Measurements from ENCODE around the gene TRIB2.

TRIB2 gene

DNA sequence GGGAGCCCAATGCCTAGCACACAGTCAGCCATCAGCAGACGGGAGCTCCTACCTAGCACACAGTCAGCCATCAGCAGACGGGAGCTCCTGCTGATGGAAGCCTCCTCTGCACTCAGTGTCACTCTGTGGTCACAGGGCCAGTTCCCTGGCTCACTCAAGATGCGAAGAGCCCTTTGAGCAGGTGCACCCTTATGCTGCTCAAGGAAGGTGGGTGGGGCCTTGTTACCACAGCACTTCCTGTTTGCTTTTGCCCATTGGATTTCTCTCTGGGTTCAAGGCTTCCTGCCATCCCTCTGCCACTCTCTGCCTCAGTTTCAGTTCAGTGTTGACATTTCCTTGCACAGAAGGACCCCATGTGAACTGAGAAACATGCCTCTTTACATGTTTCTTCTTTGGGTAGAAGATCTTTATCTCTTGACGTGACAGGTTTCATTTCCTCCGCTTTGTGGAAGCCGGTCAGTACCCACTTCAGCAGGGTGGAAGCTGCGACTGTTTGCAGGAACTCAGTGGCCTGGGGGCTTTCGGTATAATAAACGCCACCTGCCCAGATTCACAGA, 11.6 kb downstream of the TRIB2 start:
- POLR2A ChIA-PET = no interaction called here

DNA sequence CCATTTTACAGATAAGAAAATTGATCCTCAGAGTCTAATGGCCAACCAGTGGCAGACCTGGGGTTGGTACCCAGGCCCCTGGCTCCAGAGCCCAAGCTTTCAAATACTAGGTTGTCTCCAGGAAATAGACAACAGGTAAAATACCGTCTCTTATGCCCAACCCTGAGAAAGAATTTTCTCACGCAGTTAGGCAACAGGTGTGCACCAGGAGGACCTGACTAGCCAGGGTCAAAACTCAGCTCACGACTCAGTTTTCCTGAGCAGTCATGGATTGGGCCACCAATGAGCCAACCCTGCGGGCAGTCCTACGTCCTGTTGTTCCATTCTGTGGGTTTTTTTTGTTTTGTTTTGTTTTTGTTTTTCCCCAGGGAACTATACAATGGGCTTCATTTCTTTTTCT, 13.5 kb downstream of the TRIB2 start:
- TF ChIP-seq ZNF384 (IDR thresholded peaks at IDR 0.05) (no peak), HDGF (IDR thresholded peaks at IDR 0.05; ENCODE audit: borderline replicate concordance) (no peak), TARDBP (IDR thresholded peaks at IDR 0.05) (no peak), LEF1 (IDR thresholded peaks at IDR 0.05; ENCODE audit: borderline replicate concordance) (no peak), SP1 (IDR thresholded peaks at IDR 0.05) (no peak), FOXK2 (IDR thresholded peaks at IDR 0.05) (no peak), FOXM1 (IDR thresholded peaks at IDR 0.05; ENCODE audit: borderline replicate concordance) (no peak), L3MBTL2 (conservative IDR thresholded peaks at IDR 0.05) (no peak), ELF4 (IDR thresholded peaks at IDR 0.05) (no peak), FOXA1 (IDR thresholded peaks at IDR 0.05) (no peak)
- TF ChIP-seq, protein P1, sequence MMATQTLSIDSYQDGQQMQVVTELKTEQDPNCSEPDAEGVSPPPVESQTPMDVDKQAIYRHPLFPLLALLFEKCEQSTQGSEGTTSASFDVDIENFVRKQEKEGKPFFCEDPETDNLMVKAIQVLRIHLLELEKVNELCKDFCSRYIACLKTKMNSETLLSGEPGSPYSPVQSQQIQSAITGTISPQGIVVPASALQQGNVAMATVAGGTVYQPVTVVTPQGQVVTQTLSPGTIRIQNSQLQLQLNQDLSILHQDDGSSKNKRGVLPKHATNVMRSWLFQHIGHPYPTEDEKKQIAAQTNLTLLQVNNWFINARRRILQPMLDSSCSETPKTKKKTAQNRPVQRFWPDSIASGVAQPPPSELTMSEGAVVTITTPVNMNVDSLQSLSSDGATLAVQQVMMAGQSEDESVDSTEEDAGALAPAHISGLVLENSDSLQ (IDR thresholded peaks at IDR 0.05) = no peak
- POLR2A ChIA-PET = no interaction called here
- CTCF ChIA-PET = interaction anchor here (1.7 kb wide), 1 partner anchor 14 kb away, joined by 5 read pairs; the partner anchor contains the start of gene TRIB2
- DNase-seq (ENCODE audit: extremely low spot score) = no peak

More for the DNA sequence above, 11.6 kb downstream of the TRIB2 start:
- CTCF ChIA-PET = no interaction called here
- DNase-seq (ENCODE audit: extremely low spot score) = no peak
- TF ChIP-seq HDGF (IDR thresholded peaks at IDR 0.05; ENCODE audit: borderline replicate concordance) (no peak), FOXM1 (IDR thresholded peaks at IDR 0.05; ENCODE audit: borderline replicate concordance) (no peak), TARDBP (IDR thresholded peaks at IDR 0.05) (no peak), FOXA1 (IDR thresholded peaks at IDR 0.05) (no peak), ARNT (IDR thresholded peaks at IDR 0.05) (no peak), ZNF384 (IDR thresholded peaks at IDR 0.05) (no peak), SP1 (IDR thresholded peaks at IDR 0.05) (no peak), L3MBTL2 (conservative IDR thresholded peaks at IDR 0.05) (no peak), SUZ12 (IDR thresholded peaks at IDR 0.05) (no peak), CTBP1 (IDR thresholded peaks at IDR 0.05; ENCODE audit: borderline replicate concordance) (no peak), ELF4 (IDR thresholded peaks at IDR 0.05) (no peak), LEF1 (IDR thresholded peaks at IDR 0.05; ENCODE audit: borderline replicate concordance) (no peak), FOXK2 (IDR thresholded peaks at IDR 0.05) (no peak), BHLHE40 (IDR thresholded peaks at IDR 0.05; ENCODE audit: borderline replicate concordance) (no peak), NFRKB (IDR thresholded peaks at IDR 0.05) (no peak)
- TF ChIP-seq, protein P1 (IDR thresholded peaks at IDR 0.05) = no peak

DNA sequence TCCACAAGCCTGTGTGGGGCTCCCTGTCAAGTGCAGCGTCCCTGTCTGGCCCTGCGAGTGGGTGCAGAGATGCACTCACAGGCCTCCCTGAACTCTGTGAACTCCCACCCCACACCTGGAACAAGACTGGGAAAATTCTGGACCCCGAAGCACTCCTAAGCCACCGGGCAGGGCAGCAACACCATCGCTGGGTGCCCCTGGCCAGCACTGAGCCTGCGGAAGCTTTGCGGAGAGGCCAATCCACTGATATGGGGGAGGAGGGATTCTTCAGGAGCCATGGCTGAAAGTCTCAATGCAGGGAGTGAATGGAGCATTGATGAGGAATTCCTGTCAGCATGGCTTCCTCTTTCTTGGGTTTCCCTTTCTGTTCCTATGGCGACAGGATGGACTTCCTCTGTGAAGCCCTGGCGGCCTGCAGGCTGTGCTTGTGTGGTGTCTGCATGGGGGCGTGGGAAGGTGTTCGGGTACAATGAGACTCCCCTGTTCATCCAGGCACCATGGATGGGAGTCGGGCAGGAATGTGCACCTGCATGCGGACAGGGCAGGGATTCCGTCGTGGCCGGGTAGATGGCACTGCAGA, 15.1 kb downstream of the TRIB2 start:
- ChIA-PET CTCF (no interaction called here), POLR2A (no interaction called here)
- no peak for DNase-seq (ENCODE audit: extremely low spot score)
- TF ChIP-seq HDGF (IDR thresholded peaks at IDR 0.05; ENCODE audit: borderline replicate concordance) = no peak
- TF ChIP-seq LEF1 (IDR thresholded peaks at IDR 0.05; ENCODE audit: borderline replicate concordance) = no peak
- no peak for TF ChIP-seq FOXA1 (IDR thresholded peaks at IDR 0.05)
- TF ChIP-seq, protein P1 (IDR thresholded peaks at IDR 0.05) = no peak
- TF ChIP-seq TARDBP (IDR thresholded peaks at IDR 0.05) = no peak
- TF ChIP-seq L3MBTL2 (conservative IDR thresholded peaks at IDR 0.05) = no peak
- no peak for TF ChIP-seq ELF4 (IDR thresholded peaks at IDR 0.05)
- no peak for TF ChIP-seq BHLHE40 (IDR thresholded peaks at IDR 0.05; ENCODE audit: borderline replicate concordance)
- TF ChIP-seq NFRKB (IDR thresholded peaks at IDR 0.05) = no peak
- no peak for TF ChIP-seq SUZ12 (IDR thresholded peaks at IDR 0.05)
- no peak for TF ChIP-seq ARNT (IDR thresholded peaks at IDR 0.05)
- TF ChIP-seq CTBP1 (IDR thresholded peaks at IDR 0.05; ENCODE audit: borderline replicate concordance) = no peak
- no peak for TF ChIP-seq FOXM1 (IDR thresholded peaks at IDR 0.05; ENCODE audit: borderline replicate concordance)
- no peak for TF ChIP-seq SP1 (IDR thresholded peaks at IDR 0.05)
- TF ChIP-seq FOXK2 (IDR thresholded peaks at IDR 0.05) = no peak
- TF ChIP-seq ZNF384 (IDR thresholded peaks at IDR 0.05) = no peak

DNA sequence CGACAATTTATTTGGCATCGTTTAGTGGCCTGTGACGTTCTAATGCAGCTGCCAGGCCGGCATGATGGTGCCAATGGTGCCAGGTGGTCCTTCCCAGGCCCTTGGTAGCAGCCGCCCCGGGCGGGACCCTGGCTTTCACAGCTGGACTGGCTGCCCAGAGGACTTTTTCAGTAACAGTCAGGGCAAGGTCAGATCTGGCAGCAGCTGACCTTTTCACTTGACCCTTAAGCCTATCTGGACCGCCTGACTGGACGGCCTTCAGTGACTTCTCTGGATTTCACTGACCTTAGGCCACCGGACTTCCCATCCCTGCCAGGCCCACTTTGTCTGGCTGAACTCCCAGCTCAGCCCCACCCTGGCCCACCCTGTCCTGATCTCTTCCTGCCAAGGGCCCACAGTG, 15.9 kb downstream of the TRIB2 start:
- CTCF ChIA-PET = no interaction called here
- no peak for TF ChIP-seq ZNF384 (IDR thresholded peaks at IDR 0.05)
- TF ChIP-seq SUZ12 (IDR thresholded peaks at IDR 0.05) = no peak
- no peak for TF ChIP-seq ARNT (IDR thresholded peaks at IDR 0.05)
- POLR2A ChIA-PET = no interaction called here
- DNase-seq (ENCODE audit: extremely low spot score) = no peak

DNA sequence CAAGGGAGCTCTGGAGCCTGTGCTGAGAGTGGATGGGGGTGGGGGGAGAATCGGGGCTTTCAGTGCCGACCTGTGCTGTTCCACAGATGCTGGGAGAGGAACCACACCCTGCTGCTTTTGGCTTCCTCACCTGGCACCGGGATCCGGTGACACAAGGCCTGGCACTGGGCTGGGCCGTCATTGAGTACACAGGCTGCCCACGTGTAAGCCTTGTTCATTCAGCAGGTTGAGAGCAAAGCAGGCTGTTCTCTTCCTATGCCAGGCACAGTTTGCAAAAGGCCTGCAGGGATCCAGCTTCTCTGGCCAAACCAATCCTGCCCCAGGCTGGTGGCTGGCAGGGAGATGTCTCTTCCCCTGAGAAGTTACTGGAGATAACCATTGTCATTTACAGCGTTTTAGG, 17.1 kb downstream of the TRIB2 start:
- CTCF ChIA-PET = no interaction called here
- DNase-seq (ENCODE audit: extremely low spot score) = no peak
- POLR2A ChIA-PET = no interaction called here
- TF ChIP-seq, protein P1 (IDR thresholded peaks at IDR 0.05) = no peak
- no peak for TF ChIP-seq SP1 (IDR thresholded peaks at IDR 0.05)
- no peak for TF ChIP-seq SUZ12 (IDR thresholded peaks at IDR 0.05)
- TF ChIP-seq TARDBP (IDR thresholded peaks at IDR 0.05) = no peak
- TF ChIP-seq ELF4 (IDR thresholded peaks at IDR 0.05) = no peak
- no peak for TF ChIP-seq LEF1 (IDR thresholded peaks at IDR 0.05; ENCODE audit: borderline replicate concordance)
- no peak for TF ChIP-seq ARNT (IDR thresholded peaks at IDR 0.05)
- TF ChIP-seq FOXK2 (IDR thresholded peaks at IDR 0.05) = no peak
- TF ChIP-seq FOXA1 (IDR thresholded peaks at IDR 0.05) = no peak
- no peak for TF ChIP-seq CTBP1 (IDR thresholded peaks at IDR 0.05; ENCODE audit: borderline replicate concordance)
- no peak for TF ChIP-seq NFRKB (IDR thresholded peaks at IDR 0.05)
- TF ChIP-seq BHLHE40 (IDR thresholded peaks at IDR 0.05; ENCODE audit: borderline replicate concordance) = no peak
- TF ChIP-seq FOXM1 (IDR thresholded peaks at IDR 0.05; ENCODE audit: borderline replicate concordance) = no peak
- no peak for TF ChIP-seq L3MBTL2 (conservative IDR thresholded peaks at IDR 0.05)
- TF ChIP-seq ZNF384 (IDR thresholded peaks at IDR 0.05) = no peak
- TF ChIP-seq HDGF (IDR thresholded peaks at IDR 0.05; ENCODE audit: borderline replicate concordance) = no peak
